ENCODE data around the gene PRELID1.

PRELID1 gene

GRCh38 chr5:177327539-177328522, 24.2 kb downstream of the PRELID1 start:
- Histone ChIP-seq H3K27me3 (ENCODE audit: control insufficient read depth, insufficient read depth, low read length) (no peaks in the 10 kb centered on the region), H3K27ac (ENCODE audit: low read length) (no peak overlapping the region), H3K36me3 (ENCODE audit: control insufficient read depth, insufficient read depth, low read length) (peaks cover under 1% of the 10 kb centered on the region; the same call in 1 of the 2 replicates), H3K9me3 (ENCODE audit: control insufficient read depth, insufficient read depth, low read length) (no peaks in the 10 kb centered on the region), H3K4me3 (ENCODE audit: low read length) (no peak overlapping the region), H3K4me1 (ENCODE audit: control insufficient read depth, insufficient read depth, low read length) (peaks cover 4% of the 10 kb centered on the region; the same call in 1 of the 2 replicates)
- WGBS (ENCODE audit: insufficient coverage, insufficient read length) = no CpG with 5 or more reads among the region's 28 CpGs
- DNase-seq (ENCODE audit: low read depth, low spot score) = no peak

- H3K36me3 ChIP-seq (ENCODE audit: control insufficient read depth, insufficient read depth, low read length) = peaks cover 7% of the 10 kb centered on the region
These were observed 25.1 kb downstream of the PRELID1 start for GRCh38 chr5:177328545-177329231.

GRCh38 chr5:177329883-177330282, 26.3 kb downstream of the PRELID1 start:
- DNase-seq (ENCODE audit: low read depth, low spot score) = no peak
- no peak overlapping the region for H3K27ac ChIP-seq (ENCODE audit: low read length)

More at GRCh38 chr5:177328545-177329231, 25.1 kb downstream of the PRELID1 start:
- no peak overlapping the region for H3K4me3 ChIP-seq (ENCODE audit: low read length)
- WGBS (ENCODE audit: insufficient coverage, insufficient read length) = no CpG with 5 or more reads among the region's 19 CpGs
- H3K27ac ChIP-seq (ENCODE audit: low read length) = no peak overlapping the region
- H3K27me3 ChIP-seq (ENCODE audit: control insufficient read depth, insufficient read depth, low read length) = no peaks in the 10 kb centered on the region
- no peak for DNase-seq (ENCODE audit: low read depth, low spot score)
- H3K4me1 ChIP-seq (ENCODE audit: control insufficient read depth, insufficient read depth, low read length) = peaks cover 4% of the 10 kb centered on the region; the same call in 1 of the 2 replicates
- no peaks in the 10 kb centered on the region for H3K9me3 ChIP-seq (ENCODE audit: control insufficient read depth, insufficient read depth, low read length)

GRCh38 chr5:177330991-177331842, 27.6 kb downstream of the PRELID1 start:
- WGBS (ENCODE audit: insufficient coverage, insufficient read length) = no CpG with 5 or more reads among the region's 27 CpGs
- Histone ChIP-seq H3K36me3 (ENCODE audit: control insufficient read depth, insufficient read depth, low read length) (peaks cover 25% of the 10 kb centered on the region), H3K4me1 (ENCODE audit: control insufficient read depth, insufficient read depth, low read length) (0 out of 2 replicates have a peak, but pooled peaks cover 2% of the 10 kb centered on the region), H3K27me3 (ENCODE audit: control insufficient read depth, insufficient read depth, low read length) (no peaks in the 10 kb centered on the region), H3K9me3 (ENCODE audit: control insufficient read depth, insufficient read depth, low read length) (no peaks in the 10 kb centered on the region), H3K4me3 (ENCODE audit: low read length) (no peak overlapping the region), H3K27ac (ENCODE audit: low read length) (no peak overlapping the region)
- no peak for DNase-seq (ENCODE audit: low read depth, low spot score)

More at GRCh38 chr5:177329883-177330282, 26.3 kb downstream of the PRELID1 start:
- H3K9me3 ChIP-seq (ENCODE audit: control insufficient read depth, insufficient read depth, low read length) = no peaks in the 10 kb centered on the region
- H3K36me3 ChIP-seq (ENCODE audit: control insufficient read depth, insufficient read depth, low read length) = peaks cover 19% of the 10 kb centered on the region
- no peaks in the 10 kb centered on the region for H3K27me3 ChIP-seq (ENCODE audit: control insufficient read depth, insufficient read depth, low read length)
- H3K4me3 ChIP-seq (ENCODE audit: low read length) = no peak overlapping the region
- no CpG with 5 or more reads among the region's 6 CpGs for WGBS (ENCODE audit: insufficient coverage, insufficient read length)
- peaks cover 4% of the 10 kb centered on the region; the same call in 1 of the 2 replicates for H3K4me1 ChIP-seq (ENCODE audit: control insufficient read depth, insufficient read depth, low read length)

- Histone ChIP-seq H3K4me3 (ENCODE audit: low read length) (no peak overlapping the region; the same call in 1 of the 2 replicates), H3K4me1 (ENCODE audit: control insufficient read depth, insufficient read depth, low read length) (peaks cover 3% of the 10 kb centered on the region; the same call in 1 of the 2 replicates), H3K36me3 (ENCODE audit: control insufficient read depth, insufficient read depth, low read length) (peaks cover 32% of the 10 kb centered on the region), H3K27ac (ENCODE audit: low read length) (no peak overlapping the region), H3K9me3 (ENCODE audit: control insufficient read depth, insufficient read depth, low read length) (no peaks in the 10 kb centered on the region), H3K27me3 (ENCODE audit: control insufficient read depth, insufficient read depth, low read length) (no peaks in the 10 kb centered on the region)
- WGBS (ENCODE audit: insufficient coverage, insufficient read length) = no CpG with 5 or more reads among the region's 35 CpGs
- no peak for DNase-seq (ENCODE audit: low read depth, low spot score)
These were observed 28.7 kb downstream of the PRELID1 start for GRCh38 chr5:177332031-177332895.

- Histone ChIP-seq H3K4me3 (ENCODE audit: low read length) (no peak overlapping the region), H3K27me3 (ENCODE audit: control insufficient read depth, insufficient read depth, low read length) (no peaks in the 10 kb centered on the region), H3K4me1 (ENCODE audit: control insufficient read depth, insufficient read depth, low read length) (peaks cover 3% of the 10 kb centered on the region; the same call in 1 of the 2 replicates), H3K9me3 (ENCODE audit: control insufficient read depth, insufficient read depth, low read length) (no peaks in the 10 kb centered on the region), H3K36me3 (ENCODE audit: control insufficient read depth, insufficient read depth, low read length) (peaks cover 34% of the 10 kb centered on the region), H3K27ac (ENCODE audit: low read length) (no peak overlapping the region)
- no peak for DNase-seq (ENCODE audit: low read depth, low spot score)
- WGBS (ENCODE audit: insufficient coverage, insufficient read length) = no CpG with 5 or more reads among the region's 13 CpGs
These were observed 29.3 kb downstream of the PRELID1 start for GRCh38 chr5:177332896-177333260.

- WGBS (ENCODE audit: insufficient coverage, insufficient read length) = no CpG with 5 or more reads among the region's 16 CpGs
- Histone ChIP-seq H3K27me3 (ENCODE audit: control insufficient read depth, insufficient read depth, low read length) (no peaks in the 10 kb centered on the region), H3K27ac (ENCODE audit: low read length) (no peak overlapping the region), H3K4me3 (ENCODE audit: low read length) (no peak overlapping the region), H3K9me3 (ENCODE audit: control insufficient read depth, insufficient read depth, low read length) (no peaks in the 10 kb centered on the region), H3K36me3 (ENCODE audit: control insufficient read depth, insufficient read depth, low read length) (peaks cover 38% of the 10 kb centered on the region), H3K4me1 (ENCODE audit: control insufficient read depth, insufficient read depth, low read length) (peaks cover 2% of the 10 kb centered on the region; the same call in 1 of the 2 replicates)
- DNase-seq (ENCODE audit: low read depth, low spot score) = no peak
These were observed 30.0 kb downstream of the PRELID1 start for GRCh38 chr5:177333420-177334154.

- no peak for DNase-seq (ENCODE audit: low read depth, low spot score)
- Histone ChIP-seq H3K4me1 (ENCODE audit: control insufficient read depth, insufficient read depth, low read length) (peaks cover 2% of the 10 kb centered on the region; the same call in 1 of the 2 replicates), H3K9me3 (ENCODE audit: control insufficient read depth, insufficient read depth, low read length) (no peaks in the 10 kb centered on the region), H3K27ac (ENCODE audit: low read length) (no peak overlapping the region), H3K36me3 (ENCODE audit: control insufficient read depth, insufficient read depth, low read length) (peaks cover 41% of the 10 kb centered on the region), H3K27me3 (ENCODE audit: control insufficient read depth, insufficient read depth, low read length) (no peaks in the 10 kb centered on the region), H3K4me3 (ENCODE audit: low read length) (no peak overlapping the region)
- no CpG with 5 or more reads among the region's 15 CpGs for WGBS (ENCODE audit: insufficient coverage, insufficient read length)
These were observed 30.6 kb downstream of the PRELID1 start for GRCh38 chr5:177334155-177334551.
